K562 (cell line): ENCODE measurements around the gene PRM1. TPM values are rescaled to one million over a fixed set of nuclear protein-coding genes. Genes with fewer than 3 reads are reported as not detected.

Experiments
- ASH1L ChIP-seq: fragments of 450-650 bp; IDR thresholded peaks from 2 replicates; pipeline ENCODE4 v1.6.1; 2018; ENCODE audit warnings: borderline replicate concordance, mild to moderate bottlenecking, low read depth; ENCODE audit not compliant: partially characterized antibody
- ATF1 ChIP-seq, 2 experiments: fragments of 450-650 bp in 1 of 2; IDR thresholded peaks; 2 replicates each; pipeline ENCODE4 v1.6.1; 2016; ENCODE audit warnings: missing compliant biosample characterization in 1 of 2, missing genetic modification characterization in 1 of 2
- BCL6 ChIP-seq: fragments of 250-450 bp; sonication (Bioruptor Pico); IDR thresholded peaks from 2 replicates; pipeline ENCODE4 v1.4.0; 2020
- CCNT2 ChIP-seq: IDR thresholded peaks from 2 replicates; pipeline ENCODE4 v1.6.1; 2011; ENCODE audit warnings: borderline replicate concordance, low read depth, mild to moderate bottlenecking, moderate library complexity, mixed read lengths, low read length; ENCODE audit not compliant: insufficient read length; ENCODE audit errors: extremely low read depth
- CLOCK ChIP-seq: fragments of 250-450 bp; sonication (Bioruptor Pico); IDR thresholded peaks from 2 replicates; pipeline ENCODE4 v1.4.0; 2020; ENCODE audit warnings: mild to moderate bottlenecking, moderate library complexity, borderline replicate concordance
- DMBX1 ChIP-seq: fragments of 250-450 bp; sonication (Bioruptor Pico); IDR thresholded peaks from 2 replicates; pipeline ENCODE4 v1.8.0; 2022; ENCODE audit warnings: inconsistent platforms, mild to moderate bottlenecking, moderate library complexity, borderline replicate concordance
- DPF2 ChIP-seq: fragments of 450-650 bp; IDR thresholded peaks from 2 replicates; pipeline ENCODE4 v1.6.1; 2016
- EHMT2 ChIP-seq: fragments of 450-650 bp; IDR thresholded peaks from 2 replicates; pipeline ENCODE4 v1.6.1; 2018; ENCODE audit warnings: antibody characterized with exemption
- ETV6 ChIP-seq, 3 experiments: fragments of 150-350 bp in 1 of 3; sonication (generic) in 1 of 3; formaldehyde crosslinking in 1 of 3; IDR thresholded peaks; 2 replicates each; pipeline versions ENCODE4 v1.6.1 to v1.8.0; 2014 to 2022; ENCODE audit warnings: borderline replicate concordance in 2 of 3, low read depth in 2 of 3, antibody characterized with exemption in 1 of 3, low read length in 1 of 3, mild to moderate bottlenecking in 1 of 3, missing genetic modification reagents in 1 of 3
- GTF2A2 ChIP-seq: IDR thresholded peaks from 2 replicates; pipeline ENCODE4 v1.6.1; 2016; ENCODE audit warnings: mild to moderate bottlenecking, missing genetic modification characterization, missing compliant biosample characterization
- GTF2E2 ChIP-seq: fragments of 200-800 bp; sonication (Bioruptor generic); IDR thresholded peaks from 2 replicates; pipeline ENCODE4 v1.6.1; 2016; ENCODE audit warnings: missing genetic modification characterization, missing compliant biosample characterization
- KDM5B ChIP-seq: fragments of 200-600 bp; sonication (generic); IDR thresholded peaks from 2 replicates; pipeline ENCODE4 v1.6.1; 2012; ENCODE audit warnings: low read depth, mild to moderate bottlenecking, moderate library complexity, low read length, control low read depth, inconsistent platforms; ENCODE audit not compliant: insufficient replicate concordance
- MEIS2 ChIP-seq: fragments of 450-650 bp; IDR thresholded peaks from 2 replicates; pipeline ENCODE4 v1.6.1; 2014; ENCODE audit warnings: mild to moderate bottlenecking; ENCODE audit not compliant: partially characterized antibody
- NBN ChIP-seq: fragments of 450-650 bp; IDR thresholded peaks from 2 replicates; pipeline ENCODE4 v1.6.1; 2016; ENCODE audit warnings: low read depth, mild to moderate bottlenecking
- RBM15 ChIP-seq: fragments of 200-400 bp; formaldehyde crosslinking; IDR thresholded peaks from 2 replicates; pipeline ENCODE4 v1.6.1; 2018; ENCODE audit warnings: mild to moderate bottlenecking, low read length, moderate library complexity; ENCODE audit not compliant: insufficient read depth
- RFX1 ChIP-seq: fragments of 450-650 bp; IDR thresholded peaks from 2 replicates; pipeline ENCODE4 v1.6.1; 2016; ENCODE audit warnings: mild to moderate bottlenecking, moderate library complexity
- SPI1 ChIP-seq: IDR thresholded peaks from 2 replicates; pipeline ENCODE4 v1.6.1; 2011; ENCODE audit warnings: low read depth, low read length, control low read depth, borderline replicate concordance
- ZBTB17 ChIP-seq: fragments of 450-650 bp; formaldehyde crosslinking; IDR thresholded peaks from 2 replicates; pipeline ENCODE4 v1.4.0; 2020; ENCODE audit warnings: mild to moderate bottlenecking
- ZNF146 ChIP-seq: IDR thresholded peaks from one replicate; pipeline ENCODE4 v1.6.1; 2018; ENCODE audit warnings: missing compliant biosample characterization; ENCODE audit not compliant: unreplicated experiment
- ZNF354B ChIP-seq: fragments of 250-450 bp; sonication (Bioruptor Pico); IDR thresholded peaks from 2 replicates; pipeline ENCODE4 v1.4.0; 2020
- ZNF707 ChIP-seq: fragments of 250-450 bp; sonication (Bioruptor Pico); conservative IDR thresholded peaks from 2 replicates; pipeline ENCODE4 v1.8.0; 2022; ENCODE audit warnings: inconsistent platforms, mild to moderate bottlenecking, moderate library complexity
- ZNF740 ChIP-seq, 3 experiments: fragments of 200-800 bp in 1 of 3; sonication (Bioruptor generic) in 1 of 3; sonication (generic) in 1 of 3; formaldehyde crosslinking in 1 of 3; IDR thresholded peaks; 2 replicates each; pipeline versions ENCODE4 v1.6.1 to v1.8.0; 2016 to 2022; ENCODE audit warnings: mild to moderate bottlenecking in 2 of 3, missing compliant biosample characterization in 2 of 3, missing genetic modification characterization in 2 of 3, missing genetic modification reagents in 1 of 3
- ZNF785 ChIP-seq: fragments of 250-450 bp; sonication (Bioruptor Pico); IDR thresholded peaks from 2 replicates; pipeline ENCODE4 v1.4.0; 2020; ENCODE audit warnings: mild to moderate bottlenecking
- polyA plus RNA-seq, 8 experiments: library from polyadenylated mRNA; depleted of rRNA in 4 of 8; stranded (reverse) in 5 of 8; unstranded in 3 of 8; fragments of >200 nt; fragmentation: Nextera tagmentation in 2 of 8; fragmentation: Illumina TruSeq in 1 of 8; extraction: Ambion mirVana in 2 of 8; extraction: Trizol in 1 of 8; gene quantifications; 2 replicates each; pipeline versions ENCODE4 v1.2.1 to v1.2.3, GENCODE V29; 2011 to 2014; ENCODE audit warnings: inconsistent platforms in 1 of 8, missing spikeins in 1 of 8
- total RNA-seq, 7 experiments: library from RNA; depleted of rRNA in 6 of 7; stranded (reverse); fragments of >200 nt in 6 of 7; fragmentation: Illumina TruSeq in 2 of 7; extraction: Trizol in 2 of 7; gene quantifications; 2 replicates each; pipeline versions ENCODE4 v1.2.1 to v1.2.3, GENCODE V29; 2011 to 2021; ENCODE audit warnings: low replicate concordance in 1 of 7

Gene PRM1
- total and polyA plus RNA-seq, 9 of the 15 experiments (the other 6 are each of a cell fraction or from before 2014, with no cell fraction given): not detected

- peak; percentile 75; the same call in 1 of the 2 replicates for TF ChIP-seq CLOCK
- peak; percentile 86 to 92 for TF ChIP-seq ETV6 (IDR thresholded peaks at IDR 0.05; ENCODE audit: borderline replicate concordance in 1 of 2, low read depth in 2 of 2, low read length in 1 of 2)
- TF ChIP-seq ETV6 (CRISPR knock-in tag; IDR thresholded peaks at IDR 0.05; ENCODE audit: borderline replicate concordance): no peak
- TF ChIP-seq DMBX1: peak; percentile 98
- TF ChIP-seq RBM15: no peak
- peak; percentile 86 for TF ChIP-seq ZBTB17 (CRISPR knock-in tag)
- peak; percentile 70; the same call in 1 of the 2 replicates for TF ChIP-seq BCL6 (CRISPR knock-in tag)
- TF ChIP-seq SPI1: peak; percentile 59; the same call in 1 of the 2 replicates
- no peak for TF ChIP-seq ASH1L
- 0 out of 2 replicates have a peak, but pooled peaks have one; percentile 8 for TF ChIP-seq EHMT2
- TF ChIP-seq ZNF707 (CRISPR knock-in tag): peak; percentile 23; the same call in 1 of the 2 replicates
- no peak for TF ChIP-seq ZNF146 (CRISPR knock-in tag)
- TF ChIP-seq MEIS2: peak; percentile 57
- no peak for TF ChIP-seq RFX1
- TF ChIP-seq ZNF785: no peak
- peak; percentile 34; the same call in 1 of the 2 replicates for TF ChIP-seq ZNF354B
- peak; percentile 44 for TF ChIP-seq KDM5B
- TF ChIP-seq GTF2E2: peak; percentile 34; the same call in 1 of the 2 replicates
- TF ChIP-seq CCNT2: peak; percentile 91
- TF ChIP-seq DPF2: peak; percentile 53; the same call in 1 of the 2 replicates
- TF ChIP-seq ATF1 (CRISPR knock-in tag; IDR thresholded peaks at IDR 0.05): no peak
- peak; percentile 91 for TF ChIP-seq ATF1 (tag; IDR thresholded peaks at IDR 0.05)
- TF ChIP-seq GTF2A2 (tag): peak; percentile 72; the same call in 1 of the 2 replicates
- no peak for TF ChIP-seq ZNF740 (CRISPR knock-in tag; IDR thresholded peaks at IDR 0.05)
- TF ChIP-seq ZNF740 (tag; IDR thresholded peaks at IDR 0.05): peak in 1 of 2 experiments; percentile 81; a peak in 2 of 4 replicates
- peak; percentile 39; the same call in 1 of the 2 replicates for TF ChIP-seq NBN
Observed at GRCh38 chr16:11232852-11233726, 48.0 kb downstream of the PRM1 start (continued).
